ENCODE results near the gene DNAJC7. TPM values are rescaled to one million over a fixed set of nuclear protein-coding genes. Genes with fewer than 3 reads are reported as not detected.

DNAJC7 gene
- total RNA-seq, 1 experiment from 2014 or later: 94.6 TPM

DNA sequence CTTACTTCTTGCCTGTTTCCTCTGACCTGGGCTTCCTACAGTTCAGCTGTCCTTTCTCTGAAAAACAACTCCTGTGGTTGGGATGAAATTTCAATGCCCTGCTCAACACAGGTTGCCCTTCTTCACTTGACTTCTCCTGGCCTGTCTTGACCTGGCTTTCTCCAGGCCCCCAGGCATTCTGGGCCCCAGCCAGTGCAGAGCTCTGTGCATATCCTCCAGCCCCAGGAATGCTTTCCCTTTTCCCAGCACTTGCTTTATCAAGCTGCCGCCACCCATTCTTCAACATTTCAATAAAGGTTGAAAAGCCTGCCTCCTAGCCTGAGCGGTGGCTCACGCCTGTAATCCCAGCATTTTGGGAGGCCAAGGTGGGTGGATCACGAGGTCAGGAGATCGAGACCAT is 76.1 kb downstream of the DNAJC7 start:
- Histone ChIP-seq H3K36me3 (ENCODE audit: insufficient read depth, low read length, poor library complexity, severe bottlenecking) (no peaks in the 10 kb centered on the region), H3K27me3 (replicated peaks; ENCODE audit: insufficient read depth, low read depth, low read length, poor library complexity) (no peaks in the 10 kb centered on the region), H3K27ac (ENCODE audit: low read depth, low read length, poor library complexity, severe bottlenecking) (no peak overlapping the region), H3K4me1 (ENCODE audit: insufficient read depth, low read length, poor library complexity, severe bottlenecking) (no peaks in the 10 kb centered on the region), H3K9me3 (ENCODE audit: low read depth, low read length, poor library complexity, severe bottlenecking) (no peaks in the 10 kb centered on the region), H3K4me3 (ENCODE audit: low read depth, low read length, poor library complexity, severe bottlenecking) (no peak overlapping the region)
- TF ChIP-seq, protein P1, sequence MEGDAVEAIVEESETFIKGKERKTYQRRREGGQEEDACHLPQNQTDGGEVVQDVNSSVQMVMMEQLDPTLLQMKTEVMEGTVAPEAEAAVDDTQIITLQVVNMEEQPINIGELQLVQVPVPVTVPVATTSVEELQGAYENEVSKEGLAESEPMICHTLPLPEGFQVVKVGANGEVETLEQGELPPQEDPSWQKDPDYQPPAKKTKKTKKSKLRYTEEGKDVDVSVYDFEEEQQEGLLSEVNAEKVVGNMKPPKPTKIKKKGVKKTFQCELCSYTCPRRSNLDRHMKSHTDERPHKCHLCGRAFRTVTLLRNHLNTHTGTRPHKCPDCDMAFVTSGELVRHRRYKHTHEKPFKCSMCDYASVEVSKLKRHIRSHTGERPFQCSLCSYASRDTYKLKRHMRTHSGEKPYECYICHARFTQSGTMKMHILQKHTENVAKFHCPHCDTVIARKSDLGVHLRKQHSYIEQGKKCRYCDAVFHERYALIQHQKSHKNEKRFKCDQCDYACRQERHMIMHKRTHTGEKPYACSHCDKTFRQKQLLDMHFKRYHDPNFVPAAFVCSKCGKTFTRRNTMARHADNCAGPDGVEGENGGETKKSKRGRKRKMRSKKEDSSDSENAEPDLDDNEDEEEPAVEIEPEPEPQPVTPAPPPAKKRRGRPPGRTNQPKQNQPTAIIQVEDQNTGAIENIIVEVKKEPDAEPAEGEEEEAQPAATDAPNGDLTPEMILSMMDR (conservative IDR thresholded peaks at IDR 0.05; ENCODE audit: low read depth, low read length): no peak
- TF ChIP-seq EZH2 (IDR thresholded peaks at IDR 0.05; ENCODE audit: borderline replicate concordance, low read depth, low read length, poor library complexity, severe bottlenecking): no peak
- no TSS peak for BruUV-seq (replicated peaks)
- no peak for DNase-seq (ENCODE audit: low spot score)
- ChIA-PET CTCF (no interaction called here), POLR2A (ENCODE audit: low non-redundant PET) (no interaction called here)
- intact Hi-C loops (cut with micrococcal nuclease; ENCODE audit: unreplicated experiment): no loop called here

DNA sequence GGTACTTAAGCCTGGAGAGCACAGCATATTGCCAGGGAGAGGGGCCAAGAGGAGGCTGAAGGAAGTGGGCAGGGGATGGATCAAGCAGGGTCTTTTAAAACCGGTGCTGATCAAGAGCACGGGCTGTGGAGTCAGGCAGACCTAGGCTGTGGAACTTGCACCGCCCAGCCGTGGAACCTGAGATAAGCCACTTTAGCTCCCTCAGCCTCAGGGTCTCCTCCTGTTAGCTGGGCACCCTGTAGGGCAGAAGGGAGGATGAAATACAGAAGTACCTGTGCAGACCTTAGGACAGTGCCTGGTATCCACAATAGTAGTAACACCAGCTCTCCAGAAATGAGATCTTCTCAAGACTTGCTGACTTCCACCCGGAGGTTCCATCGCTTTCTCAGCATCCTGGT is 77.5 kb downstream of the DNAJC7 start:
- H3K27ac ChIP-seq (ENCODE audit: low read depth, low read length, poor library complexity, severe bottlenecking): no peak overlapping the region
- TF ChIP-seq, protein P1 (conservative IDR thresholded peaks at IDR 0.05; ENCODE audit: low read depth, low read length): no peak
- TF ChIP-seq EZH2 (IDR thresholded peaks at IDR 0.05; ENCODE audit: borderline replicate concordance, low read depth, low read length, poor library complexity, severe bottlenecking): no peak
- intact Hi-C loops (cut with micrococcal nuclease; ENCODE audit: unreplicated experiment): no loop called here
- no peak overlapping the region for H3K4me3 ChIP-seq (ENCODE audit: low read depth, low read length, poor library complexity, severe bottlenecking)
- H3K27me3 ChIP-seq (replicated peaks; ENCODE audit: insufficient read depth, low read depth, low read length, poor library complexity): no peaks in the 10 kb centered on the region
- no peak for DNase-seq (ENCODE audit: low spot score)
- no peaks in the 10 kb centered on the region for H3K9me3 ChIP-seq (ENCODE audit: low read depth, low read length, poor library complexity, severe bottlenecking)
- POLR2A ChIA-PET (ENCODE audit: low non-redundant PET): no interaction called here
- CTCF ChIA-PET: no interaction called here
- H3K4me1 ChIP-seq (ENCODE audit: insufficient read depth, low read length, poor library complexity, severe bottlenecking): no peaks in the 10 kb centered on the region
- no peaks in the 10 kb centered on the region for H3K36me3 ChIP-seq (ENCODE audit: insufficient read depth, low read length, poor library complexity, severe bottlenecking)
- no TSS peak for BruUV-seq (replicated peaks)

DNA sequence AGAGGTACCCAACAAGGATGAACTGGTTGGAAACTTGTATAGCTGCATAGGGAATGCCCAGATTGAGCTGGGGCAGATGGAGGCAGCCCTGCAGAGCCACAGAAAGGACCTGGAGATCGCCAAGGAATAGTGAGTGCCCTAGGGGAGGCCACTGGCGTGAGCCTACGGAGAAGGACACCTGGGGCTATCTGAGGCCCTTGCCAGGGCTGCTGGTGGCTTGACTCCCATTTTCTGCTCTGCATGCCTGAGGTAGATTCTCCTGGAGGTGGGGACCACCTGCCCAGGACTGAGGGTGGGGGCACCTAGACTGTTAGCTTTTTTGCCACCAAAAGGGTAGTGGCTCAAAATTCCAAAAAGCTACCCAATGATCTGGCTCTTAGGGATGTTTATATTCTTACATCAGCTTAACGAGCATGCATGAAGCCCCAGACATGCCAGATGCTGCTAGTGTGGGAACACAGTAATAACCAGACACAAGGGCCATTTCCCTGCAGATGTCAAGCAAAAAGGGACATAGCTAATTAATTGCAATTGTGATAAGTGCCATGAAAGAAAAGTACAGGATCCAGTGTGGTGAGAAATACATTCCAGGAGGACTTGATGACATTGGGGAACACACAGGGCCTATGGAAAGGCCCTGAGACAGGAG is 78.1 kb downstream of the DNAJC7 start:
- no TSS peak for BruUV-seq (replicated peaks)
- no peaks in the 10 kb centered on the region for H3K4me1 ChIP-seq (ENCODE audit: insufficient read depth, low read length, poor library complexity, severe bottlenecking)
- TF ChIP-seq, protein P1 (conservative IDR thresholded peaks at IDR 0.05; ENCODE audit: low read depth, low read length): no peak
- no peak for TF ChIP-seq EZH2 (IDR thresholded peaks at IDR 0.05; ENCODE audit: borderline replicate concordance, low read depth, low read length, poor library complexity, severe bottlenecking)
- ChIA-PET CTCF (no interaction called here), POLR2A (ENCODE audit: low non-redundant PET) (no interaction called here)
- H3K36me3 ChIP-seq (ENCODE audit: insufficient read depth, low read length, poor library complexity, severe bottlenecking): no peaks in the 10 kb centered on the region
- no peak overlapping the region for H3K27ac ChIP-seq (ENCODE audit: low read depth, low read length, poor library complexity, severe bottlenecking)
- no peaks in the 10 kb centered on the region for H3K9me3 ChIP-seq (ENCODE audit: low read depth, low read length, poor library complexity, severe bottlenecking)
- DNase-seq (ENCODE audit: low spot score): no peak
- H3K4me3 ChIP-seq (ENCODE audit: low read depth, low read length, poor library complexity, severe bottlenecking): no peak overlapping the region
- no peaks in the 10 kb centered on the region for H3K27me3 ChIP-seq (replicated peaks; ENCODE audit: insufficient read depth, low read depth, low read length, poor library complexity)
- intact Hi-C loops (cut with micrococcal nuclease; ENCODE audit: unreplicated experiment): no loop called here

Data from A673 (cell line).